GM12873 (cell line): ENCODE data around the gene COL23A1.

Source experiments
- CTCF ChIP-seq: IDR thresholded peaks from 2 replicates; pipeline ENCODE4 v1.5.1; 2012; ENCODE audit warnings: low read depth, mild to moderate bottlenecking, moderate library complexity, low read length, control low read depth; ENCODE audit not compliant: insufficient read depth; ENCODE audit errors: missing control alignments

Gene COL23A1

DNA sequence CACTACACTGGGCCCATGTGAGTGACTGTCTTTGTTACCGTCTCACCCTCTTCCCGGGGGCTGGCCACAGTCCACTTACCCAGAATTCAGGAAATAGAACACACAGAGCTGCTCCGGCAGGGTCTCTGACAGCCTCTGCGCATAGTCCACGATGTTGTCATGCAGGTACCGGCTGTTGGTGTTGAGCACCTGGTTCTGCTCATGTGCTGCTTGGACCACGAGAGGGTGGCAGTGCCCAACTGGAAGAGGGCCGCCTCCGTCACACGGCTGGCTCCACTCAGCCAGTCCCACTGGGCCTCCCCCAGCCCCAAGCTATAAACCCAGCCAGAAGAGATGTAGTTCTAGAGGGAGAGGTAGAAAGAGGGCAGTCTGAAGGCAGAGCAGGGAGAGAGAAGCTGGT is 360.3 kb downstream of the COL23A1 start:
- no peak for TF ChIP-seq CTCF

DNA sequence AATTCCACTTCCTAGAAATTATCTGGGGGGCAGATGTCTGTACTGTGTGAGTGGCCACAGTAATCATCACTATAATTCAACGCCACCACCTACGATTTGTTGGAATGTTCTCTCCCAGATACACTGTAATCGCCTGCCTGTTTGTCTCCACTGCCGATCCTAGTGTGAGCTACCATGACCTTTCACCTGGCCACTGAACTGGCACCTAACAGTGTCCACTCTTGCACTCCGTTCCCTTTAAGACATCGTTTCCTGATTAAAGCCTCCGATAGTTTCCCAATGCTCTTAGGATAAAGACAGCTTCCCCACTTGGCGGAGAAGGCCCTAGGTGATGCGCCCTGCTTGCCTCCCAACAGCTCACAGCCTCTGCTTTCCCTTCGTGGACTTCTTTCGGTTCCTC is 361.6 kb downstream of the COL23A1 start:
- TF ChIP-seq CTCF: no peak

- TF ChIP-seq CTCF: no peak
Observed at GRCh38 chr5:178227929-178228328, 362.3 kb downstream of the COL23A1 start.

GRCh38 chr5:178227138-178227659 is 363.0 kb downstream of the COL23A1 start:
- no peak for TF ChIP-seq CTCF

- TF ChIP-seq CTCF: no peak
Observed at GRCh38 chr5:178225174-178225573, 365.0 kb downstream of the COL23A1 start.

GRCh38 chr5:178224403-178224802 is 365.8 kb downstream of the COL23A1 start:
- TF ChIP-seq CTCF: no peak

GRCh38 chr5:178223828-178224335 is 366.3 kb downstream of the COL23A1 start:
- TF ChIP-seq CTCF: no peak
